ENCODE measurements around the gene TRDN.

DNA sequence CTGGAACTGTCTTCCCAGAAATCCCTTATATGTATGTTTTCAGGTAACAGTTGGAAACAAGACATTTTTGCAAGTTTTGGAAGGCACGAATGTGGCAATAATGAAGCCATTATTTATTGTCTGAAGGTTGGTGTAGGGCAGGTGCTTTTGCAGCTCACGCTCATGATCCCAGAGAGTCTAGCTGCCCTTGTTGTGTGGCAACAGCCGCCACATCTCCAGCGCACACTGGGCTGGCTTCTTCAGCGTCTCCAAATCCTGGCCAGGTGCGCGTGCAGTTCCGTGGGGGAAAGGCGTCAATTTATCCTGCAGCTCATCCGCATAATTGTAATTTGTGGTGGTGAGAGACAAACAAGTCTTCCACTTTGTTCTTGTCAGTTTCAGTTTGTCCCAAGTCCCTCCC lies 71.2 kb downstream of the TRDN start:
- TF ChIP-seq CTCF (IDR thresholded peaks at IDR 0.05) (no peak), POLR2A (IDR thresholded peaks at IDR 0.05) (no peak), EP300 (IDR thresholded peaks at IDR 0.05) (no peak)

Data from sigmoid colon (tissue), 4 donors.